LNCaP clone FGC (cell line): Measurements from ENCODE around the gene GNB4.

Experiments
- DNase-seq: peaks from one replicate; pipeline ENCODE4 v3.0.0-alpha.2; 2011; ENCODE audit warnings: low read depth
- H3K4me3 ChIP-seq: 2 replicates; pipeline ENCODE4 v1.5.1; 2011; ENCODE audit warnings: mild to moderate bottlenecking, low read depth, low read length, control low read depth
- CTCF ChIP-seq: IDR thresholded peaks from 2 replicates; pipeline ENCODE4 v1.5.1; 2012; ENCODE audit warnings: mild to moderate bottlenecking; ENCODE audit not compliant: control insufficient read depth, insufficient read depth; ENCODE audit errors: extremely low read depth

GNB4 gene

GRCh38 chr3:179476215-179476614 is 24.9 kb upstream of the GNB4 start:
- DNase-seq = no peak
- no peak overlapping the region for H3K4me3 ChIP-seq
- TF ChIP-seq CTCF = no peak

GRCh38 chr3:179474480-179474879 is 23.2 kb upstream of the GNB4 start:
- DNase-seq = no peak
- H3K4me3 ChIP-seq = no peak overlapping the region
- no peak for TF ChIP-seq CTCF

GRCh38 chr3:179473565-179473964 is 22.3 kb upstream of the GNB4 start:
- TF ChIP-seq CTCF = no peak
- DNase-seq = no peak
- no peak overlapping the region for H3K4me3 ChIP-seq

GRCh38 chr3:179464323-179465092 is 13.2 kb upstream of the GNB4 start:
- no peak overlapping the region for H3K4me3 ChIP-seq
- DNase-seq = no peak
- TF ChIP-seq CTCF = no peak

- peak; percentile 55 for DNase-seq
- no peak overlapping the region for H3K4me3 ChIP-seq
- no peak for TF ChIP-seq CTCF
Measured at GRCh38 chr3:179463319-179463718, 12.0 kb upstream of the GNB4 start.

- TF ChIP-seq CTCF = no peak
- DNase-seq = no peak
Measured at GRCh38 chr3:179460260-179460659, 9.0 kb upstream of the GNB4 start.

GRCh38 chr3:179455954-179456353 is 4.7 kb upstream of the GNB4 start:
- no peak for DNase-seq
- no peak for TF ChIP-seq CTCF
- H3K4me3 ChIP-seq = no peak overlapping the region

More at GRCh38 chr3:179460260-179460659, 9.0 kb upstream of the GNB4 start:
- H3K4me3 ChIP-seq = no peak overlapping the region
